OCI-LY1 (cell line): ENCODE results near the gene MMAB.

Source experiments
- H2AFZ ChIP-seq: fragments of 200-600 bp; sonication (generic), shearing (Covaris generic); 2 replicates; pipeline ENCODE4 v1.6.0; 2014; ENCODE audit warnings: antibody characterized with exemption, mild to moderate bottlenecking, low read length
- H3F3A ChIP-seq: fragments of 200-600 bp; sonication (generic), shearing (Covaris generic); 2 replicates; pipeline ENCODE4 v1.6.0; 2014; ENCODE audit warnings: mild to moderate bottlenecking, antibody characterized with exemption, low read length, moderate library complexity; ENCODE audit not compliant: insufficient read depth
- H3K27ac ChIP-seq: fragments of 200-600 bp; sonication (generic); 2 replicates; pipeline ENCODE4 v1.5.1; 2014; ENCODE audit warnings: low read length, mixed run types, mild to moderate bottlenecking, low read depth; ENCODE audit not compliant: poor library complexity, severe bottlenecking
- H3K27me3 ChIP-seq: fragments of 200-600 bp; sonication (generic); 2 replicates; pipeline ENCODE4 v1.6.0; 2014; ENCODE audit warnings: antibody characterized with exemption, mild to moderate bottlenecking, low read length, moderate library complexity; ENCODE audit not compliant: insufficient read depth
- H3K36me3 ChIP-seq: fragments of 200-600 bp; sonication (generic); 2 replicates; pipeline ENCODE4 v1.6.1; 2014; ENCODE audit warnings: mild to moderate bottlenecking, antibody characterized with exemption, low read length, moderate library complexity, mixed read lengths; ENCODE audit not compliant: insufficient read depth
- H3K4me1 ChIP-seq: fragments of 200-600 bp; sonication (generic); 2 replicates; pipeline ENCODE4 v1.5.1; 2014; ENCODE audit warnings: mild to moderate bottlenecking, low read length, moderate library complexity; ENCODE audit not compliant: insufficient read depth, severe bottlenecking
- H3K4me2 ChIP-seq: fragments of 200-600 bp; sonication (generic), shearing (Covaris generic); 2 replicates; pipeline ENCODE4 v1.6.1; 2014; ENCODE audit warnings: low read length
- H3K4me3 ChIP-seq: fragments of 200-600 bp; sonication (generic); 2 replicates; pipeline ENCODE4 v1.5.1; 2014; ENCODE audit warnings: low read length, low read depth, mild to moderate bottlenecking, mixed read lengths; ENCODE audit not compliant: poor library complexity, severe bottlenecking
- H3K79me2 ChIP-seq: fragments of 200-600 bp; shearing (Covaris generic); 2 replicates; pipeline ENCODE4 v1.6.1; 2016; ENCODE audit warnings: mixed run types, low read length, mixed read lengths; ENCODE audit not compliant: insufficient read depth
- H3K9ac ChIP-seq: fragments of 200-600 bp; sonication (generic), shearing (Covaris generic); 2 replicates; pipeline ENCODE4 v1.6.1; 2014; ENCODE audit warnings: mild to moderate bottlenecking, low read length, mixed read lengths
- H3K9me2 ChIP-seq: fragments of 200-600 bp; sonication (generic), shearing (Covaris generic); 2 replicates; pipeline ENCODE4 v1.6.1; 2014; ENCODE audit warnings: low read depth, mild to moderate bottlenecking, low read length, mixed read lengths
- H3K9me3 ChIP-seq: fragments of 200-600 bp; shearing (Covaris generic); 2 replicates; pipeline ENCODE4 v1.6.1; 2014; ENCODE audit warnings: low read length, mixed read lengths
- H4K20me1 ChIP-seq: fragments of 200-600 bp; sonication (generic), shearing (Covaris generic); 2 replicates; pipeline ENCODE4 v1.6.0; 2016; ENCODE audit warnings: mild to moderate bottlenecking, low read length; ENCODE audit not compliant: insufficient read depth
- CTCF ChIP-seq: fragments of 200-600 bp; sonication (generic), shearing (Covaris generic); IDR thresholded peaks from 2 replicates; pipeline ENCODE4 v1.5.1; 2017; ENCODE audit warnings: mild to moderate bottlenecking, antibody characterized with exemption, low read length, moderate library complexity, mixed read lengths
- EZH2 ChIP-seq: fragments of 200-600 bp; sonication (generic), shearing (Covaris generic); IDR thresholded peaks from 2 replicates; pipeline ENCODE4 v1.8.0; 2017; ENCODE audit warnings: borderline replicate concordance, mixed run types, mild to moderate bottlenecking, antibody characterized with exemption, low read length, moderate library complexity, mixed read lengths

MMAB gene

GRCh38 chr12:109619002-109619604 is 45.8 kb upstream of the MMAB start:
- Histone ChIP-seq H3K79me2 (no peaks in the 10 kb centered on the region), H3K9ac (no peak overlapping the region), H3K9me2 (no peaks in the 10 kb centered on the region), H3F3A (no peaks in the 10 kb centered on the region), H2AFZ (no peak overlapping the region), H3K4me1 (no peaks in the 10 kb centered on the region), H3K36me3 (no peaks in the 10 kb centered on the region), H3K4me2 (no peak overlapping the region), H3K4me3 (no peak overlapping the region), H4K20me1 (no peaks in the 10 kb centered on the region), H3K9me3 (no peaks in the 10 kb centered on the region), H3K27me3 (no peaks in the 10 kb centered on the region), H3K27ac (no peak overlapping the region)
- TF ChIP-seq CTCF (no peak), EZH2 (no peak)

GRCh38 chr12:109618082-109618481 is 44.8 kb upstream of the MMAB start:
- Histone ChIP-seq H3K27ac (no peak overlapping the region), H3K9ac (no peak overlapping the region), H3K79me2 (no peaks in the 10 kb centered on the region), H3K36me3 (no peaks in the 10 kb centered on the region), H4K20me1 (no peaks in the 10 kb centered on the region), H3K9me2 (no peaks in the 10 kb centered on the region), H3K4me2 (no peak overlapping the region), H3K27me3 (no peaks in the 10 kb centered on the region), H3K4me3 (no peak overlapping the region), H3F3A (no peaks in the 10 kb centered on the region), H3K4me1 (no peaks in the 10 kb centered on the region), H2AFZ (no peak overlapping the region), H3K9me3 (no peaks in the 10 kb centered on the region)
- TF ChIP-seq CTCF: no peak
- TF ChIP-seq EZH2: no peak

GRCh38 chr12:109617491-109617890 is 44.2 kb upstream of the MMAB start:
- Histone ChIP-seq H4K20me1 (no peaks in the 10 kb centered on the region), H3K9me2 (no peaks in the 10 kb centered on the region), H2AFZ (no peak overlapping the region), H3K4me2 (no peak overlapping the region), H3K4me3 (no peak overlapping the region), H3K4me1 (no peaks in the 10 kb centered on the region), H3F3A (no peaks in the 10 kb centered on the region), H3K9ac (no peak overlapping the region), H3K9me3 (no peaks in the 10 kb centered on the region), H3K36me3 (no peaks in the 10 kb centered on the region), H3K27ac (no peak overlapping the region), H3K27me3 (no peaks in the 10 kb centered on the region), H3K79me2 (no peaks in the 10 kb centered on the region)
- no peak for TF ChIP-seq EZH2
- TF ChIP-seq CTCF: no peak
